ENCODE data around the gene KNL1. TPM values are rescaled to one million over a fixed set of nuclear protein-coding genes. Genes with fewer than 3 reads are reported as not detected.
A peak's percentile ranks its signal among the peaks of the same experiment; 100 is the strongest.

Gene KNL1
- total RNA-seq, 1 experiment from 2014 or later = 40.3 TPM

DNA sequence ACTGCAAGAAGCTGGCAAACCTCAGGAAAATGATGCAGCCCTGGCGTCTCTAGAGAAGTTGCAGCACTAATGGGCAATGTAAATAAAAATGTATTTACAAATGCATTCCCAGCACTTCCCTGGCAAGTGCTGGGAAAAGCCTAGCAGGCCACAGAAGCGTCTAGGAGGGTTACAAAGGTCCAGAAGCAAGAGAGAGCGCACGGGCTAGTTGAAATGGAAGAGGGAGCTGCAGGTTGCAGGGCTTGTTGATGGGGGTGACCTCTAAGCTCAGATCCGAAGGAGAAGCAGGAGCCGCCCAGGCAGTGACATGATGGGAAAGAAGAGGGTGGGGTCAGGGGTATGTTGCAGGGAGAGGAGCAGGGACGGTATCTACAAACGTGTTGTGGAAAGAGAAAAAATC lies 2.7 kb upstream of the KNL1 start:
- TF ChIP-seq, protein P1, sequence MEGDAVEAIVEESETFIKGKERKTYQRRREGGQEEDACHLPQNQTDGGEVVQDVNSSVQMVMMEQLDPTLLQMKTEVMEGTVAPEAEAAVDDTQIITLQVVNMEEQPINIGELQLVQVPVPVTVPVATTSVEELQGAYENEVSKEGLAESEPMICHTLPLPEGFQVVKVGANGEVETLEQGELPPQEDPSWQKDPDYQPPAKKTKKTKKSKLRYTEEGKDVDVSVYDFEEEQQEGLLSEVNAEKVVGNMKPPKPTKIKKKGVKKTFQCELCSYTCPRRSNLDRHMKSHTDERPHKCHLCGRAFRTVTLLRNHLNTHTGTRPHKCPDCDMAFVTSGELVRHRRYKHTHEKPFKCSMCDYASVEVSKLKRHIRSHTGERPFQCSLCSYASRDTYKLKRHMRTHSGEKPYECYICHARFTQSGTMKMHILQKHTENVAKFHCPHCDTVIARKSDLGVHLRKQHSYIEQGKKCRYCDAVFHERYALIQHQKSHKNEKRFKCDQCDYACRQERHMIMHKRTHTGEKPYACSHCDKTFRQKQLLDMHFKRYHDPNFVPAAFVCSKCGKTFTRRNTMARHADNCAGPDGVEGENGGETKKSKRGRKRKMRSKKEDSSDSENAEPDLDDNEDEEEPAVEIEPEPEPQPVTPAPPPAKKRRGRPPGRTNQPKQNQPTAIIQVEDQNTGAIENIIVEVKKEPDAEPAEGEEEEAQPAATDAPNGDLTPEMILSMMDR (conservative IDR thresholded peaks at IDR 0.05; ENCODE audit: low read depth, low read length) = no peak
- TF ChIP-seq EZH2 (IDR thresholded peaks at IDR 0.05; ENCODE audit: borderline replicate concordance, low read depth, low read length, poor library complexity, severe bottlenecking) = no peak
- Histone ChIP-seq H3K27ac (ENCODE audit: low read depth, low read length, poor library complexity, severe bottlenecking) (no peak overlapping the region), H3K4me1 (ENCODE audit: insufficient read depth, low read length, poor library complexity, severe bottlenecking) (no peaks in the 10 kb centered on the region), H3K4me3 (ENCODE audit: low read depth, low read length, poor library complexity, severe bottlenecking) (no peak overlapping the region), H3K36me3 (ENCODE audit: insufficient read depth, low read length, poor library complexity, severe bottlenecking) (no peaks in the 10 kb centered on the region), H3K9me3 (ENCODE audit: low read depth, low read length, poor library complexity, severe bottlenecking) (no peaks in the 10 kb centered on the region), H3K27me3 (replicated peaks; ENCODE audit: insufficient read depth, low read depth, low read length, poor library complexity) (no peaks in the 10 kb centered on the region)
- BruUV-seq (replicated peaks) = no TSS peak
- CTCF ChIA-PET = interaction anchor here (0.5 kb wide), 1 partner anchor 163 kb away, joined by 3 read pairs; no protein-coding TSS in a partner anchor
- DNase-seq (ENCODE audit: low spot score) = no peak
- POLR2A ChIA-PET (ENCODE audit: low non-redundant PET) = no interaction called here
- intact Hi-C loops (cut with micrococcal nuclease; ENCODE audit: unreplicated experiment) = no loop called here

DNA sequence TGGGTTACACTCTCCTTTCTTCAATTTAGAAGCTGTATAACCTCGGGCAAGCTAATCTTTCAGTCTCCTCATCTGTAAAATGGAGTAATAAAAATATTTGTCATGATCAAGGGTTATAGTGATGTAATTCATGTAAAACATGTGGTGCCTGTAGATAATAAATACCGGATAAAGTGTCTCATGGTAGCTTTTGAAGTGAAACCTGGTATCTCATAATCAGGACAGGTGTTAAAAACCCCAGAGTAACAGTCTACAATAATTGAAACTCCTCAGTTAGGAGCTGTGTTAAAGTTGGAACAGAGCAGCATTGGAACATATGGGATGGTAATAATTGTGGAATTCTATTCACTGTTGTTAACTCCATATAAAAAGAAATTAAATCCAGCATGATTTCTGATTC lies 884 bp upstream of the KNL1 start:
- Histone ChIP-seq H3K4me1 (ENCODE audit: insufficient read depth, low read length, poor library complexity, severe bottlenecking) (no peaks in the 10 kb centered on the region), H3K4me3 (ENCODE audit: low read depth, low read length, poor library complexity, severe bottlenecking) (no peak overlapping the region), H3K27ac (ENCODE audit: low read depth, low read length, poor library complexity, severe bottlenecking) (no peak overlapping the region), H3K9me3 (ENCODE audit: low read depth, low read length, poor library complexity, severe bottlenecking) (no peaks in the 10 kb centered on the region), H3K36me3 (ENCODE audit: insufficient read depth, low read length, poor library complexity, severe bottlenecking) (no peaks in the 10 kb centered on the region), H3K27me3 (replicated peaks; ENCODE audit: insufficient read depth, low read depth, low read length, poor library complexity) (no peaks in the 10 kb centered on the region)
- POLR2A ChIA-PET (ENCODE audit: low non-redundant PET) = no interaction called here
- CTCF ChIA-PET = no interaction called here
- BruUV-seq (replicated peaks) = no TSS peak
- TF ChIP-seq, protein P1 (conservative IDR thresholded peaks at IDR 0.05; ENCODE audit: low read depth, low read length) = no peak
- DNase-seq (ENCODE audit: low spot score) = no peak
- intact Hi-C loops (cut with micrococcal nuclease; ENCODE audit: unreplicated experiment) = loop anchor here (1.0 kb wide), 1 partner anchor 101 kb away; no protein-coding TSS in a partner anchor

DNA sequence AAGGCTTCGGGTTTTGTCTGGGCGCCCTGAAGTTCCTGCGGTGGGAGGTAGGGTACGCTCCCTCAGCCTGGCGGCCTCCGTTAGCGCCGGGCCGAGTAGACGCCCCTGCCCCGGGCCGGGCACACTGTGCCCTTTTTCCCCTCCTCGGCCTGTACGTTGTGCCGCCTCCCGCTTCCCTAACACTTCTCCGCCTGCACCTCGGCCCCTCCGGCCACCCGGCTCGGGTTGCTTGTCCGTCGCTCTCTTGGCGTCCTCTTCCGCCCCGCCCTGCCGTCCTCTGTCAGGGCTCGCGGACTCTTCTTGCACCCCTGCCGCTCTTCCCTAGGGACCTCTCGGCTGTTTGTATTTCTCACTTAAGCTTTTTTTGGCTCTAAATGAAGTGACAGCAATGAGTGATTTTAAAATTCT lies 384 bp downstream of the KNL1 start:
- H3K36me3 ChIP-seq (ENCODE audit: insufficient read depth, low read length, poor library complexity, severe bottlenecking) = no peaks in the 10 kb centered on the region
- ChIA-PET POLR2A (ENCODE audit: low non-redundant PET) (interaction anchor here (0.6 kb wide), 1 partner anchor 592 kb away, joined by 3 read pairs; no protein-coding TSS in a partner anchor), CTCF (no interaction called here)
- H3K9me3 ChIP-seq (ENCODE audit: low read depth, low read length, poor library complexity, severe bottlenecking) = no peaks in the 10 kb centered on the region
- H3K4me1 ChIP-seq (ENCODE audit: insufficient read depth, low read length, poor library complexity, severe bottlenecking) = no peaks in the 10 kb centered on the region
- H3K27me3 ChIP-seq (replicated peaks; ENCODE audit: insufficient read depth, low read depth, low read length, poor library complexity) = no peaks in the 10 kb centered on the region
- no peak for TF ChIP-seq EZH2 (IDR thresholded peaks at IDR 0.05; ENCODE audit: borderline replicate concordance, low read depth, low read length, poor library complexity, severe bottlenecking)
- TF ChIP-seq, protein P1 (conservative IDR thresholded peaks at IDR 0.05; ENCODE audit: low read depth, low read length) = no peak
- peak; percentile 77 for DNase-seq (ENCODE audit: low spot score)
- peak overlapping the region; percentile 68 for H3K4me3 ChIP-seq (ENCODE audit: low read depth, low read length, poor library complexity, severe bottlenecking)
- BruUV-seq (replicated peaks) = no TSS peak
- peak overlapping the region; percentile 97 for H3K27ac ChIP-seq (ENCODE audit: low read depth, low read length, poor library complexity, severe bottlenecking)
- intact Hi-C loops (cut with micrococcal nuclease; ENCODE audit: unreplicated experiment) = no loop called here
